ENCODE results near the gene GSTO2.

Gene GSTO2

GRCh38 chr10:104296687-104297436, 27.9 kb downstream of the GSTO2 start:
- no peak for DNase-seq (ENCODE audit: extremely low read depth, low read depth)
- TF ChIP-seq CTCF (IDR thresholded peaks at IDR 0.05; ENCODE audit: low read depth, low read length), result no peak

GRCh38 chr10:104297697-104298660, 29.0 kb downstream of the GSTO2 start:
- peak; percentile 48 for TF ChIP-seq CTCF (IDR thresholded peaks at IDR 0.05; ENCODE audit: low read depth, low read length)

GRCh38 chr10:104299031-104299904, 30.3 kb downstream of the GSTO2 start:
- DNase-seq (ENCODE audit: extremely low read depth, low read depth), result no peak
- no peak for TF ChIP-seq CTCF (IDR thresholded peaks at IDR 0.05; ENCODE audit: low read depth, low read length)

More at GRCh38 chr10:104297697-104298660, 29.0 kb downstream of the GSTO2 start:
- no peak for DNase-seq (ENCODE audit: extremely low read depth, low read depth)

GRCh38 chr10:104300002-104300735, 31.2 kb downstream of the GSTO2 start:
- TF ChIP-seq CTCF (IDR thresholded peaks at IDR 0.05; ENCODE audit: low read depth, low read length), result no peak
- DNase-seq (ENCODE audit: extremely low read depth, low read depth), result peak; percentile 77

GRCh38 chr10:104300736-104301292, 31.8 kb downstream of the GSTO2 start:
- no peak; the same call in 1 of the 2 replicates for TF ChIP-seq CTCF (IDR thresholded peaks at IDR 0.05; ENCODE audit: low read depth, low read length)
- DNase-seq (ENCODE audit: extremely low read depth, low read depth), result peak; percentile 84

Measured in AG09319 (cell line).